Testis (tissue), 3 donors: ENCODE data around the gene PRR36. TPM values are rescaled to one million over a fixed set of nuclear protein-coding genes. Genes with fewer than 3 reads are reported as not detected.

ENCODE experiments used
- DNase-seq: peaks from one replicate; pipeline ENCODE4 v3.0.0-alpha.2; 2019
- H3K27ac ChIP-seq, 2 donors: fragments of 200-600 bp; sonication (generic); one replicate each; pipeline ENCODE4 v1.5.1; 2019
- H3K27me3 ChIP-seq: fragments of 200-600 bp; sonication (generic); one replicate; pipeline ENCODE4 v1.5.1; 2019
- H3K36me3 ChIP-seq: fragments of 200-600 bp; sonication (generic); one replicate; pipeline ENCODE4 v1.5.1; 2017; ENCODE audit warnings: low read depth; ENCODE audit errors: missing control alignments
- H3K4me1 ChIP-seq: fragments of 200-600 bp; sonication (generic); one replicate; pipeline ENCODE4 v1.5.1; 2019
- H3K4me3 ChIP-seq, 2 donors: fragments of 200-600 bp; sonication (generic); one replicate each; pipeline ENCODE4 v1.5.1; 2017 to 2019
- H3K9me3 ChIP-seq: fragments of 200-600 bp; sonication (generic); one replicate; pipeline ENCODE4 v1.5.1; 2017
- POLR2A ChIP-seq: fragments of 450-650 bp; IDR thresholded peaks from one replicate; pipeline ENCODE4 v1.6.1; 2017; ENCODE audit warnings: antibody characterized with exemption, mild to moderate bottlenecking, moderate library complexity
- WGBS, 2 donors: methylation state at CpG; one replicate each; pipeline ENCODE4 v1.1.5; 2018; 5-methylcytosine and 5-hydroxymethylcytosine counted together
- intact Hi-C: fragments of 100-400 bp; cut with DNase I; formaldehyde crosslinking; loops from one replicate; pipeline ENCODE4 v1.15.1; 2023; ENCODE audit warnings: low total_unique reads
- polyA plus RNA-seq: library from polyadenylated mRNA; stranded (reverse); fragments of 350-450 nt; fragmentation: Illumina TruSeq; extraction: RNeasy Lipid Tissue Mini Kit (QIAGEN cat#74804); gene quantifications from one replicate; pipeline ENCODE4 v1.2.3, GENCODE V29; 2014; ENCODE audit warnings: low read depth, low replicate concordance; ENCODE audit not compliant: insufficient read depth
- total RNA-seq, 2 donors: library from RNA; depleted of rRNA; stranded (reverse); fragments of >200 nt; gene quantifications; one replicate each; pipeline ENCODE4 v1.2.3, GENCODE V29; 2016
- TF ChIP-seq, protein P1 (sequence below), 3 experiments: fragments of 450-650 bp in 2 of 3; fragments of 200-600 bp in 1 of 3; sonication (generic) in 1 of 3; IDR thresholded peaks; one replicate each; pipeline ENCODE4 v1.5.1; 2016 to 2019; ENCODE audit warnings: antibody characterized with exemption in 3 of 3, mild to moderate bottlenecking in 2 of 3, moderate library complexity in 1 of 3

Gene PRR36
- total and polyA plus RNA-seq, 3 donors from 2014 or later: 0.50 to 3.3 (median 2.9) TPM

DNA sequence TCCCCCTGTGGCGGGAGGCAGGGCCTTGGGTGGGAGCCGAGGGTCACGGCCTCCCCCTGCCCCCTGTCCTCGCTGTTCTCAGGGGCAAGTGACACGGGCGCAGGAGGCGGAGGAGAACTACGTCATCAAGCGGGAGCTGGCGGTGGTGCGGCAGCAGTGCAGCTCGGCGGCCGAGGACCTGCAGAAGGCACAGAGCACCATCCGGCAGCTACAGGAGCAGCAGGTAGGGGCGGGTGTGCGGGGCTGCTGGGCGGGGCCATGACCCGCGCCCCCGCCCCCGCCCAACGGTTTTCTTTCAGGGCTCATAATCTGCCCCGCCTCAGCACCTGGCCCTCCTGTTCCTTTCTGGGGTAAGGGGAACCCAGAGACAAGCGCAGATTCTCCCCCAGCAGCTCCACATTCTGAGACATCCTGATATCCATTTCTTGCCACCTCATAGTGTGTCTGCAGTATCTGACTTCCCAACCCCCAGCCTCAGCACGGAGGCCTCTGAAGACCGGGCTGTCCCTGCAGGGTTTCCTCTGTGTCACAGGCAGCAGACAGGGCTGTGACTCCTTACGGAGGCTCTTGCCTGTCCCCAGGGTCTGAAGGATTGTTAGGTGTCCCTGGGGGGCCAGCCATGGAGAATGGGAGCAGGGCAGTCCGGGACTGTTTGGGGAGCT is 15.9 kb downstream of the PRR36 start:
- no peak overlapping the region for H3K27ac ChIP-seq
- no peaks in the 10 kb centered on the region for H3K36me3 ChIP-seq
- H3K9me3 ChIP-seq: no peaks in the 10 kb centered on the region
- TF ChIP-seq, protein P1, sequence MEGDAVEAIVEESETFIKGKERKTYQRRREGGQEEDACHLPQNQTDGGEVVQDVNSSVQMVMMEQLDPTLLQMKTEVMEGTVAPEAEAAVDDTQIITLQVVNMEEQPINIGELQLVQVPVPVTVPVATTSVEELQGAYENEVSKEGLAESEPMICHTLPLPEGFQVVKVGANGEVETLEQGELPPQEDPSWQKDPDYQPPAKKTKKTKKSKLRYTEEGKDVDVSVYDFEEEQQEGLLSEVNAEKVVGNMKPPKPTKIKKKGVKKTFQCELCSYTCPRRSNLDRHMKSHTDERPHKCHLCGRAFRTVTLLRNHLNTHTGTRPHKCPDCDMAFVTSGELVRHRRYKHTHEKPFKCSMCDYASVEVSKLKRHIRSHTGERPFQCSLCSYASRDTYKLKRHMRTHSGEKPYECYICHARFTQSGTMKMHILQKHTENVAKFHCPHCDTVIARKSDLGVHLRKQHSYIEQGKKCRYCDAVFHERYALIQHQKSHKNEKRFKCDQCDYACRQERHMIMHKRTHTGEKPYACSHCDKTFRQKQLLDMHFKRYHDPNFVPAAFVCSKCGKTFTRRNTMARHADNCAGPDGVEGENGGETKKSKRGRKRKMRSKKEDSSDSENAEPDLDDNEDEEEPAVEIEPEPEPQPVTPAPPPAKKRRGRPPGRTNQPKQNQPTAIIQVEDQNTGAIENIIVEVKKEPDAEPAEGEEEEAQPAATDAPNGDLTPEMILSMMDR (IDR thresholded peaks at IDR 0.05): no peak
- TF ChIP-seq POLR2A: no peak
- H3K4me3 ChIP-seq: no peak overlapping the region
- WGBS, 2 donors: 85 to 90% methylated on average over 18 to 28 of the region's 29 CpGs
- H3K4me1 ChIP-seq: peaks cover 3% of the 10 kb centered on the region
- intact Hi-C loops: no loop called here
- no peaks in the 10 kb centered on the region for H3K27me3 ChIP-seq
- DNase-seq: no peak

DNA sequence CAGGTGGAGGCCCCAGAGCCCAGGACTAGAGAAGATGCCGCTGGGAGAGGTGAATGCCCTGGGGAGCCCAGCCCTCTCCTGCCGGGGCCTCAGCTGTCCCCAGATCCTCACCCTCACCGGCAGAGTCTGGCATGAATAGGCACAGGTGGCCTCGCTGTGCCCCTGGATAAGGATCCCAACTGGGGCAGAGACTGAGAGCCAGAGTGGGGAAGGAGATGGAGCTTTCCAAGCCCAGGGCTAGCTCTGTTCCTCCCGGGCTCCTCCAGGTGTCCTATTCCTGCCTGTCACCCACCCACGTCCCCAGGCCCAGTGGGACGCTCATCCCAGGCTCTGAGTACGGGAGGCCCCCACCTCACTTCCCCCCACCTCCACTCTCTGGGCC is 16.5 kb downstream of the PRR36 start:
- intact Hi-C loops: no loop called here
- Histone ChIP-seq H3K4me3 (no peak overlapping the region), H3K27ac (no peak overlapping the region), H3K9me3 (no peaks in the 10 kb centered on the region), H3K36me3 (no peaks in the 10 kb centered on the region), H3K4me1 (peaks cover 5% of the 10 kb centered on the region), H3K27me3 (no peaks in the 10 kb centered on the region)
- no peak for DNase-seq
- 84 to 90% methylated on average over 2 to 8 of the region's 8 CpGs for WGBS, 2 donors
- TF ChIP-seq POLR2A: no peak
- TF ChIP-seq, protein P1 (IDR thresholded peaks at IDR 0.05): no peak

DNA sequence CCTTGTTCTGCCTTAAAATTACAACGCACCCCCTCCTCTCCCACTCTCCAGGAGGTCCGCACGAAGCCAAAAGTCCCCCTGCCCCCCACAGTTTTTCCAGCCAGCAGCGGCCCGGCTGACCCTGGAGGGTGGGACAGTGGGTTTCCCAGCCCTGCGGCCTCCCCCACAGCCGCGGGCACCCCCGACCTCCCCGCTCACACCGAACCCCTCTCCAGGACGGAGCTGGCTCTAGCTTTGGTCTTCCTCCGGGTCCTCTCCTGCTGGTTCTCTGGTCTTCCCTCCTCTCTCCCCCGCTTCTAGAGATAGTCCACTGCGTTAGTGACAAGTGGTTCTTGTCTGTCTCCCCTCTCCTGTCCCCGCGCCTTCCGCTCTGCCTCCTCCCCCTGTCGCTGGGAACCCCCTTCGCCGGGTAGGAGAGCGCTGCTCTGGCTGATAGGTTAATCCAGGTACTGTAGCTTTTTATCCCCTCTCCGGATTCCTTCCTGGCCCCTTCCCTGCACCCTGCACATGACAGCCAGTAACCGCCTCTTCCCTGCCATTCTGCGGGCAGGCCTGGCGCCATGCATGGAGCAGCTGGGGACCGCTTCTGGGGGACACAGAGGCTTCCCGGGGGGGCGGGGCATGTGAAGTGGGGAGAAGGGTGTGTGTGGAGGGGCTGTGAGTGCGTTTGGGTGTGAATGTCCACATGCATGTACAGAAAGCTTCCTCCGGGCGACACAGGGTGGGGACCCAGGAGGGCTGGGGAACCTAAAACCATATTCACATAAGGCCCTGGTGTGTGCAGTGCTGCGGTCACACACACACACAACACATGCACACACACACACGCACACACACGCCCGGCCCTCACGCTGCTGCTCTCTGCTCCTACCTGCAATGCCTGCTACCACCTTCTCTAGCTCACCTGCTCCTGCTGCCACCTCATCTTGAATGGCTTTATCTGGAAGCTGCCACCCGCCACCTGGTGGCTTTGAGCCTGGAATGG is 17.2 kb downstream of the PRR36 start:
- H3K9me3 ChIP-seq: no peaks in the 10 kb centered on the region
- DNase-seq: no peak
- 71 to 84% methylated on average over 38 of the region's 38 CpGs for WGBS, 2 donors
- H3K4me3 ChIP-seq: no peak overlapping the region
- TF ChIP-seq, protein P1 (IDR thresholded peaks at IDR 0.05): no peak
- no peak for TF ChIP-seq POLR2A
- H3K4me1 ChIP-seq: peaks cover 5% of the 10 kb centered on the region
- no peaks in the 10 kb centered on the region for H3K27me3 ChIP-seq
- H3K36me3 ChIP-seq: no peaks in the 10 kb centered on the region
- H3K27ac ChIP-seq: no peak overlapping the region
- intact Hi-C loops: no loop called here

DNA sequence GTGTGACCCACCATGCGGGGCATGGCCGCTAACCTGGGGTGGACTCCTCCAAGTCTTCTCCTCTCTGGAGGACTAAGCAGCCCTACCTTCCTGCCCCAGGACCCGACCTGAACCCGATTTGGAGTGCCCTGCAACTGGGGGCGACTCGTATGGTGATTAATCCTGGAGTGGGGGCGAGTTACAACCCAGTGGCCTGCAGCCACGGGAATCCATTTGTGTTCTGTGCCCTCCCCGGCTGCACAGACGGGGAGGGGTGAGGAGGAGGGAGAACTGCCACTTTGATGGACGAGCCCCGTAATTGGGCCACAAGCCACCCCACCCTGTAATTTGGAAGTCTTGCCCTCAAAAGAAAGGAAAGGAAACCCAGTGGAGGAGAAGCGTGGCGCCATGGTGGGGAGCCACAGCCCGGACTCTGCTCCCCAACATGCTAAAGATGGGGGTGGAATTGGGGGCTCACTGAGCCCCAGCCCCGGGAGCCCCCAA is 18.0 kb downstream of the PRR36 start:
- TF ChIP-seq, protein P1 (IDR thresholded peaks at IDR 0.05): no peak
- TF ChIP-seq POLR2A: no peak
- Histone ChIP-seq H3K27ac (no peak overlapping the region), H3K9me3 (no peaks in the 10 kb centered on the region), H3K4me1 (peaks cover 5% of the 10 kb centered on the region), H3K36me3 (no peaks in the 10 kb centered on the region), H3K27me3 (no peaks in the 10 kb centered on the region), H3K4me3 (no peak overlapping the region)
- intact Hi-C loops: no loop called here
- WGBS, 2 donors: 88 to 89% methylated on average over 16 of the region's 16 CpGs
- no peak for DNase-seq
